Peyer's patch (tissue), 4 donors: ENCODE data around the gene KYNU.

Experiments
- CTCF ChIP-seq, 6 experiments: fragments of 450-650 bp in 4 of 6; fragments of 200-600 bp in 2 of 6; sonication (generic) in 1 of 6; IDR thresholded peaks; one replicate each; pipeline ENCODE4 v1.5.1; 2017 to 2019; ENCODE audit warnings: antibody characterized with exemption in 6 of 6, mild to moderate bottlenecking in 3 of 6, moderate library complexity in 1 of 6
- POLR2A ChIP-seq, 2 donors: fragments of 450-650 bp; IDR thresholded peaks; one replicate each; pipeline ENCODE4 v1.5.1; 2017; ENCODE audit warnings: antibody characterized with exemption in 2 of 2, mild to moderate bottlenecking in 2 of 2, moderate library complexity in 2 of 2

- no peak for TF ChIP-seq CTCF (IDR thresholded peaks at IDR 0.05)
- no peak for TF ChIP-seq POLR2A (IDR thresholded peaks at IDR 0.05)
These were observed 49.0 kb downstream of the KYNU start for GRCh38 chr2:142926445-142926844.
